HepG2 (cell line): ENCODE results near the gene DLAT. TPM values are rescaled to one million over a fixed set of nuclear protein-coding genes. Genes with fewer than 3 reads are reported as not detected.

Experiments
- GABPB1 ChIP-seq: IDR thresholded peaks from 2 replicates; pipeline ENCODE4 v1.6.1; 2016; ENCODE audit warnings: mild to moderate bottlenecking, missing genetic modification reagents, moderate library complexity, missing compliant biosample characterization
- GPN1 ChIP-seq: sonication (generic); formaldehyde crosslinking; IDR thresholded peaks from 2 replicates; pipeline ENCODE4 v1.5.1; 2020; ENCODE audit warnings: missing genetic modification reagents, borderline replicate concordance
- HMG20A ChIP-seq: IDR thresholded peaks from 2 replicates; pipeline ENCODE4 v1.6.1; 2016; ENCODE audit warnings: borderline replicate concordance
- JUNB ChIP-seq: sonication (generic); formaldehyde crosslinking; IDR thresholded peaks from 2 replicates; pipeline ENCODE4 v1.8.0; 2022; ENCODE audit warnings: missing genetic modification reagents, mild to moderate bottlenecking, borderline replicate concordance
- KDM3A ChIP-seq: IDR thresholded peaks from 2 replicates; pipeline ENCODE4 v1.6.1; 2018; ENCODE audit warnings: low read depth, missing compliant biosample characterization
- NFATC3 ChIP-seq: sonication (generic); formaldehyde crosslinking; IDR thresholded peaks from 2 replicates; pipeline ENCODE4 v1.5.1; 2020; ENCODE audit warnings: mild to moderate bottlenecking, missing genetic modification reagents
- NPAS2 ChIP-seq: sonication (generic); formaldehyde crosslinking; IDR thresholded peaks from 2 replicates; pipeline ENCODE4 v1.8.0; 2022; ENCODE audit warnings: mild to moderate bottlenecking, missing genetic modification reagents, borderline replicate concordance
- NR2F6 ChIP-seq, 2 experiments: IDR thresholded peaks; 2 replicates each; pipeline ENCODE4 v1.6.1; 2016; ENCODE audit warnings: antibody characterized with exemption in 1 of 2, mild to moderate bottlenecking in 1 of 2
- SMAD1 ChIP-seq: sonication (generic); formaldehyde crosslinking; IDR thresholded peaks from 2 replicates; pipeline ENCODE4 v1.4.0; 2020; ENCODE audit warnings: missing genetic modification reagents, low read depth, mild to moderate bottlenecking, borderline replicate concordance
- STAG1 ChIP-seq: sonication (generic); formaldehyde crosslinking; IDR thresholded peaks from 2 replicates; pipeline ENCODE4 v1.4.0; 2020; ENCODE audit warnings: missing genetic modification reagents
- SUZ12 ChIP-seq: fragments of 150-350 bp; IDR thresholded peaks from 2 replicates; pipeline ENCODE4 v1.6.1; 2014; ENCODE audit warnings: low read depth, low read length
- ZNF24 ChIP-seq: fragments of 450-650 bp; IDR thresholded peaks from 2 replicates; pipeline ENCODE4 v1.6.1; 2017; ENCODE audit warnings: antibody characterized with exemption, mild to moderate bottlenecking
- ZNF878 ChIP-seq: sonication (generic); formaldehyde crosslinking; IDR thresholded peaks from 2 replicates; pipeline ENCODE4 v1.8.1; 2023; ENCODE audit warnings: mild to moderate bottlenecking, missing genetic modification reagents, moderate library complexity
- polyA plus RNA-seq, 8 experiments: library from polyadenylated mRNA; depleted of rRNA in 3 of 8; stranded (reverse) in 7 of 8; unstranded in 1 of 8; fragments of >200 nt; fragmentation: Illumina TruSeq in 4 of 8; extraction: Trizol in 4 of 8; gene quantifications; 2 replicates each; pipeline versions ENCODE4 v1.2.1 to v1.2.3, GENCODE V29; 2011 to 2016; ENCODE audit warnings: low read depth in 4 of 8, missing spikeins in 1 of 8, mixed read lengths in 1 of 8; ENCODE audit not compliant: insufficient read depth in 1 of 8
- total RNA-seq, 5 experiments: library from RNA; depleted of rRNA; stranded (reverse); fragments of >200 nt; fragmentation: Illumina TruSeq; extraction: Trizol; gene quantifications; 2 replicates each; pipeline ENCODE4 v1.2.3, GENCODE V29; 2016; ENCODE audit warnings: low read depth in 1 of 5
- TF ChIP-seq, protein P1 (sequence below): sonication (generic); formaldehyde crosslinking; conservative IDR thresholded peaks from 2 replicates; pipeline ENCODE4 v1.4.0; 2020; ENCODE audit warnings: missing genetic modification reagents
- TF ChIP-seq, protein P2 (sequence below): sonication (generic); formaldehyde crosslinking; IDR thresholded peaks from 2 replicates; pipeline ENCODE4 v1.5.1; 2020; ENCODE audit warnings: missing genetic modification reagents, mild to moderate bottlenecking, borderline replicate concordance
- TF ChIP-seq, protein P3 (sequence below): sonication (generic); formaldehyde crosslinking; IDR thresholded peaks from 2 replicates; pipeline ENCODE4 v1.4.0; 2020; ENCODE audit warnings: missing genetic modification reagents
- TF ChIP-seq, protein P4 (sequence below): IDR thresholded peaks from 2 replicates; pipeline ENCODE4 v1.6.1; 2018; ENCODE audit warnings: missing genetic modification reagents
- TF ChIP-seq, protein P5 (sequence below): sonication (generic); formaldehyde crosslinking; IDR thresholded peaks from 2 replicates; pipeline ENCODE4 v1.5.1; 2020; ENCODE audit warnings: mild to moderate bottlenecking, missing genetic modification reagents, borderline replicate concordance

Gene DLAT
- total and polyA plus RNA-seq, 2 of the 13 experiments (the other 11 are each of a cell fraction or from before 2014, with no cell fraction given): 26.4 to 62.2 TPM

DNA sequence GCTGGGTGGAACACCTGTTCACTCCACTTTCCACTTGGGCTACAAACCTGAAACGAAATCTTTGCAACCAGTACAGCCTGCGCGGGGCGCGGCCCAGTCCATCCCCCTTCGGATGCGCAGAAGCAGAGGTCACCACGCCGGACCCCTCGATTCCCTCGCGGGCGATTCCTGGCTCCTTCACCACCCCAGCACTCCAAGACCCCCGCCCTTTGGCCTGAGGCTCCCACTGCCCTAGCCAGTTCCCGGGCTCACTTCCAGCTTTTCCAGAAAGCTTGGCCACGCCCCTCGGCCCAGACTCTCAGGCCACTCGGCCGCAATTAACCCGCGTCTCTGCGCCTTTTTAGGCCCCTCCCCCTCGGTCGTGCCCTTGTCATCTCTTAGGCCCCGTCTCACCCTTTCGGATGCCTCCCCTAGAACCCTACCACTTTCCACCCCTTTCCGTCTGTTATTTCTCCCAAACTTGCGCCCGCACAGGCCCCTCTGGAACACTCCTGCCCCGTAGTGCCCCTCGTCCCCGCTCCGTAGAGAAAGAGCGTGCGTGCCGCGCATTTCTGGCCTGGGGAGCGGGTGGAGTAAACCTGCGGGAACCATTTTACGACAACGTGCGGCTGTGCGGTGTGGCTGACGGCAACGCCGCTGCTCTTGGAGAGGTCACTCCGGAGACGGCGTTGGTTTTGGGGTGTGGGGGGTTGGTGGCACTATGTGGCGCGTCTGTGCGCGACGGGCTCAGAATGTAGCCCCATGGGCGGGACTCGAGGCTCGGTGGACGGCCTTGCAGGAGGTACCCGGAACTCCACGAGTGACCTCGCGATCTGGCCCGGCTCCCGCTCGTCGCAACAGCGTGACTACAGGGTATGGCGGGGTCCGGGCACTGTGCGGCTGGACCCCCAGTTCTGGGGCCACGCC is at the start of gene DLAT (continued):
- peak; percentile 79 for TF ChIP-seq GABPB1 (CRISPR knock-in tag)
- no peak for TF ChIP-seq NPAS2 (CRISPR knock-in tag)
- TF ChIP-seq, protein P1, sequence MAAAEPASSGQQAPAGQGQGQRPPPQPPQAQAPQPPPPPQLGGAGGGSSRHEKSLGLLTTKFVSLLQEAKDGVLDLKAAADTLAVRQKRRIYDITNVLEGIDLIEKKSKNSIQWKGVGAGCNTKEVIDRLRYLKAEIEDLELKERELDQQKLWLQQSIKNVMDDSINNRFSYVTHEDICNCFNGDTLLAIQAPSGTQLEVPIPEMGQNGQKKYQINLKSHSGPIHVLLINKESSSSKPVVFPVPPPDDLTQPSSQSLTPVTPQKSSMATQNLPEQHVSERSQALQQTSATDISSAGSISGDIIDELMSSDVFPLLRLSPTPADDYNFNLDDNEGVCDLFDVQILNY: no peak
- no peak for TF ChIP-seq ZNF24
- no peak for TF ChIP-seq SUZ12
- TF ChIP-seq NFATC3 (CRISPR knock-in tag): peak; percentile 16; the same call in 1 of the 2 replicates
- no peak for TF ChIP-seq HMG20A (CRISPR knock-in tag)
- no peak for TF ChIP-seq JUNB (CRISPR knock-in tag)
- TF ChIP-seq NR2F6 (IDR thresholded peaks at IDR 0.05): peak; percentile 36
- TF ChIP-seq NR2F6 (CRISPR knock-in tag; IDR thresholded peaks at IDR 0.05): peak; percentile 44
- TF ChIP-seq GPN1 (CRISPR knock-in tag): no peak
- peak; percentile 67; the same call in 1 of the 2 replicates for TF ChIP-seq KDM3A (CRISPR knock-in tag)
- TF ChIP-seq SMAD1 (CRISPR knock-in tag): peak; percentile 46; the same call in 1 of the 2 replicates
- TF ChIP-seq, protein P2, sequence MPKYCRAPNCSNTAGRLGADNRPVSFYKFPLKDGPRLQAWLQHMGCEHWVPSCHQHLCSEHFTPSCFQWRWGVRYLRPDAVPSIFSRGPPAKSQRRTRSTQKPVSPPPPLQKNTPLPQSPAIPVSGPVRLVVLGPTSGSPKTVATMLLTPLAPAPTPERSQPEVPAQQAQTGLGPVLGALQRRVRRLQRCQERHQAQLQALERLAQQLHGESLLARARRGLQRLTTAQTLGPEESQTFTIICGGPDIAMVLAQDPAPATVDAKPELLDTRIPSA (CRISPR knock-in tag): peak; percentile 89; the same call in 1 of the 2 replicates
- peak; percentile 75 for TF ChIP-seq ZNF878 (CRISPR knock-in tag)
- TF ChIP-seq, protein P3, sequence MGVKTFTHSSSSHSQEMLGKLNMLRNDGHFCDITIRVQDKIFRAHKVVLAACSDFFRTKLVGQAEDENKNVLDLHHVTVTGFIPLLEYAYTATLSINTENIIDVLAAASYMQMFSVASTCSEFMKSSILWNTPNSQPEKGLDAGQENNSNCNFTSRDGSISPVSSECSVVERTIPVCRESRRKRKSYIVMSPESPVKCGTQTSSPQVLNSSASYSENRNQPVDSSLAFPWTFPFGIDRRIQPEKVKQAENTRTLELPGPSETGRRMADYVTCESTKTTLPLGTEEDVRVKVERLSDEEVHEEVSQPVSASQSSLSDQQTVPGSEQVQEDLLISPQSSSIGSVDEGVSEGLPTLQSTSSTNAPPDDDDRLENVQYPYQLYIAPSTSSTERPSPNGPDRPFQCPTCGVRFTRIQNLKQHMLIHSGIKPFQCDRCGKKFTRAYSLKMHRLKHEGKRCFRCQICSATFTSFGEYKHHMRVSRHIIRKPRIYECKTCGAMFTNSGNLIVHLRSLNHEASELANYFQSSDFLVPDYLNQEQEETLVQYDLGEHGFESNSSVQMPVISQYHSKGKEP (CRISPR knock-in tag): peak; percentile 89; the same call in 1 of the 2 replicates
- TF ChIP-seq, protein P4, sequence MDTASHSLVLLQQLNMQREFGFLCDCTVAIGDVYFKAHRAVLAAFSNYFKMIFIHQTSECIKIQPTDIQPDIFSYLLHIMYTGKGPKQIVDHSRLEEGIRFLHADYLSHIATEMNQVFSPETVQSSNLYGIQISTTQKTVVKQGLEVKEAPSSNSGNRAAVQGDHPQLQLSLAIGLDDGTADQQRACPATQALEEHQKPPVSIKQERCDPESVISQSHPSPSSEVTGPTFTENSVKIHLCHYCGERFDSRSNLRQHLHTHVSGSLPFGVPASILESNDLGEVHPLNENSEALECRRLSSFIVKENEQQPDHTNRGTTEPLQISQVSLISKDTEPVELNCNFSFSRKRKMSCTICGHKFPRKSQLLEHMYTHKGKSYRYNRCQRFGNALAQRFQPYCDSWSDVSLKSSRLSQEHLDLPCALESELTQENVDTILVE (CRISPR knock-in tag): peak; percentile 87
- no peak for TF ChIP-seq STAG1
- TF ChIP-seq, protein P5, sequence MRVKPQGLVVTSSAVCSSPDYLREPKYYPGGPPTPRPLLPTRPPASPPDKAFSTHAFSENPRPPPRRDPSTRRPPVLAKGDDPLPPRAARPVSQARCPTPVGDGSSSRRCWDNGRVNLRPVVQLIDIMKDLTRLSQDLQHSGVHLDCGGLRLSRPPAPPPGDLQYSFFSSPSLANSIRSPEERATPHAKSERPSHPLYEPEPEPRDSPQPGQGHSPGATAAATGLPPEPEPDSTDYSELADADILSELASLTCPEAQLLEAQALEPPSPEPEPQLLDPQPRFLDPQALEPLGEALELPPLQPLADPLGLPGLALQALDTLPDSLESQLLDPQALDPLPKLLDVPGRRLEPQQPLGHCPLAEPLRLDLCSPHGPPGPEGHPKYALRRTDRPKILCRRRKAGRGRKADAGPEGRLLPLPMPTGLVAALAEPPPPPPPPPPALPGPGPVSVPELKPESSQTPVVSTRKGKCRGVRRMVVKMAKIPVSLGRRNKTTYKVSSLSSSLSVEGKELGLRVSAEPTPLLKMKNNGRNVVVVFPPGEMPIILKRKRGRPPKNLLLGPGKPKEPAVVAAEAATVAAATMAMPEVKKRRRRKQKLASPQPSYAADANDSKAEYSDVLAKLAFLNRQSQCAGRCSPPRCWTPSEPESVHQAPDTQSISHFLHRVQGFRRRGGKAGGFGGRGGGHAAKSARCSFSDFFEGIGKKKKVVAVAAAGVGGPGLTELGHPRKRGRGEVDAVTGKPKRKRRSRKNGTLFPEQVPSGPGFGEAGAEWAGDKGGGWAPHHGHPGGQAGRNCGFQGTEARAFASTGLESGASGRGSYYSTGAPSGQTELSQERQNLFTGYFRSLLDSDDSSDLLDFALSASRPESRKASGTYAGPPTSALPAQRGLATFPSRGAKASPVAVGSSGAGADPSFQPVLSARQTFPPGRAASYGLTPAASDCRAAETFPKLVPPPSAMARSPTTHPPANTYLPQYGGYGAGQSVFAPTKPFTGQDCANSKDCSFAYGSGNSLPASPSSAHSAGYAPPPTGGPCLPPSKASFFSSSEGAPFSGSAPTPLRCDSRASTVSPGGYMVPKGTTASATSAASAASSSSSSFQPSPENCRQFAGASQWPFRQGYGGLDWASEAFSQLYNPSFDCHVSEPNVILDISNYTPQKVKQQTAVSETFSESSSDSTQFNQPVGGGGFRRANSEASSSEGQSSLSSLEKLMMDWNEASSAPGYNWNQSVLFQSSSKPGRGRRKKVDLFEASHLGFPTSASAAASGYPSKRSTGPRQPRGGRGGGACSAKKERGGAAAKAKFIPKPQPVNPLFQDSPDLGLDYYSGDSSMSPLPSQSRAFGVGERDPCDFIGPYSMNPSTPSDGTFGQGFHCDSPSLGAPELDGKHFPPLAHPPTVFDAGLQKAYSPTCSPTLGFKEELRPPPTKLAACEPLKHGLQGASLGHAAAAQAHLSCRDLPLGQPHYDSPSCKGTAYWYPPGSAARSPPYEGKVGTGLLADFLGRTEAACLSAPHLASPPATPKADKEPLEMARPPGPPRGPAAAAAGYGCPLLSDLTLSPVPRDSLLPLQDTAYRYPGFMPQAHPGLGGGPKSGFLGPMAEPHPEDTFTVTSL (CRISPR knock-in tag): no peak; the same call in 1 of the 2 replicates
